HG03159 (cell line): Measurements from ENCODE around the gene FAM240A.
"Not testable (repeated sequence)": the region's sequence is repeated elsewhere in the genome, so short reads cannot be mapped to it uniquely, and the experiment has no call there.

ENCODE experiments used
- ATAC-seq: cut with Tn5 transposase; IDR thresholded peaks from one replicate; pipeline ENCODE4 v1.9.1; 2021; ENCODE audit warnings: mild to moderate bottlenecking, moderate library complexity; ENCODE audit not compliant: unreplicated experiment

The FAM240A gene

GRCh38 chr3:46586738-46587246 is 25.5 kb upstream of the FAM240A start:
- no peak for ATAC-seq

- not testable (repeated sequence) for ATAC-seq
Measured at GRCh38 chr3:46587268-46587667, 25.1 kb upstream of the FAM240A start.

GRCh38 chr3:46593274-46593862 is 19.0 kb upstream of the FAM240A start:
- ATAC-seq = no peak

- ATAC-seq = no peak
Measured at GRCh38 chr3:46593979-46594378, 18.3 kb upstream of the FAM240A start.

- no peak for ATAC-seq
Measured at GRCh38 chr3:46594723-46595122, 17.6 kb upstream of the FAM240A start.

- no peak for ATAC-seq
Measured at GRCh38 chr3:46595819-46596314, 16.5 kb upstream of the FAM240A start.

GRCh38 chr3:46599590-46599989 is 12.7 kb upstream of the FAM240A start:
- ATAC-seq = no peak

- no peak for ATAC-seq
Measured at GRCh38 chr3:46603446-46604046, 8.8 kb upstream of the FAM240A start.

- no peak for ATAC-seq
Measured at GRCh38 chr3:46604127-46604526, 8.2 kb upstream of the FAM240A start.

- no peak for ATAC-seq
Measured at GRCh38 chr3:46607603-46608028, 4.7 kb upstream of the FAM240A start.

- no peak for ATAC-seq
Measured at GRCh38 chr3:46609212-46609721, 3.1 kb upstream of the FAM240A start.

- no peak for ATAC-seq
Measured at GRCh38 chr3:46609944-46610722, 2.2 kb upstream of the FAM240A start.

GRCh38 chr3:46613313-46614005 is 1.1 kb downstream of the FAM240A start:
- ATAC-seq = no peak

GRCh38 chr3:46614431-46614830 is 2.1 kb downstream of the FAM240A start:
- no peak for ATAC-seq

- no peak for ATAC-seq
Measured at GRCh38 chr3:46615050-46615775, 2.9 kb downstream of the FAM240A start.

- no peak for ATAC-seq
Measured at GRCh38 chr3:46615976-46616375, 3.7 kb downstream of the FAM240A start.

GRCh38 chr3:46617941-46618340 is 5.6 kb downstream of the FAM240A start:
- no peak for ATAC-seq

- ATAC-seq = no peak
Measured at GRCh38 chr3:46619845-46620778, 7.8 kb downstream of the FAM240A start.

- no peak for ATAC-seq
Measured at GRCh38 chr3:46624533-46624932, 12.2 kb downstream of the FAM240A start.
